CD4-positive, alpha-beta T cell (primary cell): Measurements from ENCODE around the gene SMC6. TPM values are rescaled to one million over a fixed set of nuclear protein-coding genes. Genes with fewer than 3 reads are reported as not detected.

ENCODE experiments used
- ATAC-seq: fragments of 200-7000 bp; cut with Tn5 transposase; one replicate; pipeline ENCODE4 v1.10.0; 2022; ENCODE audit warnings: mild to moderate bottlenecking; ENCODE audit not compliant: poor library complexity
- CTCF ChIA-PET: fragments of 350-600 bp; sonication (Branson Sonifier 250); formaldehyde crosslinking; loops from one replicate; lab custom pipeline; 2021; ENCODE audit warnings: antibody characterized with exemption, inconsistent platforms; lab: Charles Lee
- POLR2A ChIA-PET: fragments of 350-600 bp; sonication (Branson Sonifier 250); formaldehyde crosslinking; loops from one replicate; lab custom pipeline; 2021; ENCODE audit warnings: antibody characterized with exemption, inconsistent platforms; lab: Charles Lee
- DNase-seq, 14 experiments: peaks; one replicate each; pipeline ENCODE4 v3.0.0-alpha.2; 2013 to 2020; ENCODE audit warnings: mixed read lengths in 2 of 14
- H3K27ac ChIP-seq, 2 donors: one replicate each; pipeline versions ENCODE4 v1.5.1 to v1.7.0; 2013; ENCODE audit warnings: low read length in 2 of 2, low read depth in 1 of 2, mild to moderate bottlenecking in 1 of 2
- H3K27me3 ChIP-seq, 2 experiments: 1 replicate in 1 of 2; 2 replicates in 1 of 2; pipeline versions ENCODE4 v1.6.1 to v1.7.0; 2013; ENCODE audit warnings: low read length in 2 of 2, control low read depth in 1 of 2, mild to moderate bottlenecking in 1 of 2, moderate library complexity in 1 of 2; ENCODE audit not compliant: insufficient read depth in 2 of 2, control insufficient read depth in 1 of 2
- H3K36me3 ChIP-seq: one replicate; pipeline ENCODE4 v1.6.1; 2013; ENCODE audit warnings: low read length, control low read depth; ENCODE audit not compliant: insufficient read depth
- H3K4me1 ChIP-seq: one replicate; pipeline ENCODE4 v1.6.1; 2013; ENCODE audit warnings: low read length, control low read depth; ENCODE audit not compliant: insufficient read depth
- H3K4me3 ChIP-seq: one replicate; pipeline ENCODE4 v1.5.1; 2013; ENCODE audit warnings: mild to moderate bottlenecking, low read length, moderate library complexity
- H3K9me3 ChIP-seq, 2 experiments: 1 replicate in 1 of 2; 2 replicates in 1 of 2; pipeline versions ENCODE4 v1.6.1 to v1.7.0; 2013; ENCODE audit warnings: low read length in 2 of 2, mild to moderate bottlenecking in 2 of 2, control low read depth in 1 of 2, moderate library complexity in 1 of 2; ENCODE audit not compliant: control insufficient read depth in 1 of 2, insufficient read depth in 1 of 2
- H3K27ac Mint-ChIP-seq: one replicate; pipeline ENCODE4 v1.8.0; 2020; ENCODE audit warnings: mixed read lengths
- H3K27me3 Mint-ChIP-seq: one replicate; pipeline ENCODE4 v1.8.0; 2021; ENCODE audit warnings: mixed read lengths
- H3K36me3 Mint-ChIP-seq: one replicate; pipeline ENCODE4 v1.8.0; 2021; ENCODE audit warnings: low read depth, mixed read lengths
- H3K4me1 Mint-ChIP-seq: one replicate; pipeline ENCODE4 v1.8.0; 2021; ENCODE audit warnings: low read depth, mixed read lengths
- H3K4me3 Mint-ChIP-seq: one replicate; pipeline ENCODE4 v1.8.0; 2020; ENCODE audit warnings: mild to moderate bottlenecking, mixed read lengths
- H3K9me3 Mint-ChIP-seq: one replicate; pipeline ENCODE4 v1.8.0; 2020; ENCODE audit warnings: mixed read lengths
- intact Hi-C, 2 experiments: fragments of 100-400 bp; cut with DNase I in 1 of 2; cut with micrococcal nuclease in 1 of 2; formaldehyde crosslinking; loops; one replicate each; pipeline versions ENCODE4 v1.15.1 to v1.9.0; 2023 to 2025; cut with DNase I, micrococcal nuclease
- total RNA-seq, 174 experiments: library from RNA in 2 of 174; stranded (reverse) in 2 of 174; gene quantifications; one replicate each; pipeline ENCODE4 v1.2.3 and lab custom pipeline; 2021 to 2026
- TF ChIP-seq, protein P1 (sequence below): fragments of 200-600 bp; IDR thresholded peaks from one replicate; pipeline ENCODE4 v1.8.0; 2022; ENCODE audit warnings: antibody characterized with exemption, mild to moderate bottlenecking

SMC6 gene
- total RNA-seq, 2 experiments from 2014 or later = 7.1 to 7.8 TPM

DNA sequence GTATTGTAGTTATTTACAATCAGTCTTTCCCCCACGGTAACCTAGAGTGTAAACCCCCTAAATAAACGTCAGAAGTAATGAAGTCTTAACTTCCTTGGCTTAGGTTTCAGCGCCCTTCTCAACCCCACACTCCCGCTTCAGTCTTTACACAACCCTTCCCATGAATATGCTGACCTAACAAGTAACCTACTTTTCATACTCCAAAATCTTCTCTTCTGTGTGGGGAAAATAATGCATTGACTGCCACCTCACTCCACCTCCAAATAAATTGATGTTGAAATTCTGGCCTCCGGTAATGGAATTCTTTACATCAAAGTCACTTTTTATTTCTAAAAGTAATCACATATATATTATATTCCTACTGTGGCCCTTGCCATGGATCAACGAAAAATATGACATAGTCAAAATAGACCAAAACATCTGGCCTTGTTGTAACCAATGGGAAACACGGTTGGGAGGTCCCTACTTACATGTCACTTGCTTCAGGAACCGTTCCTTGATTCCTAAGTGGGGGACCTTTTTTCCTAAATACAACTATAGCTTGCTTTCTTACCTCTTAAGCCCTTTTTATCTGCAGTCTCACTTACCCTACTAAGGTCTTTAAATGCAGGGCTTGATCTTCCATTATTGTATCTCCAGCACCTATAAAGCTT lies 1.3 kb upstream of the SMC6 start:
- H3K9me3 ChIP-seq = no peaks in the 10 kb centered on the region
- no peaks in the 10 kb centered on the region for H3K27me3 ChIP-seq
- peak overlapping the region; percentile 88 for H3K4me3 ChIP-seq
- peak overlapping the region in 1 of 2 donors; percentile 93 for H3K27ac ChIP-seq
- Mint-ChIP-seq H3K36me3 (peaks cover 9% of the 10 kb centered on the region), H3K27me3 (no peaks in the 10 kb centered on the region), H3K4me3 (peak overlapping the region; percentile 96), H3K27ac (peak overlapping the region; percentile 97), H3K4me1 (peaks cover 26% of the 10 kb centered on the region), H3K9me3 (no peaks in the 10 kb centered on the region)
- ATAC-seq (no peak), DNase-seq (peak in 1 of 14 experiments; percentile 10)
- ChIA-PET POLR2A (interaction anchor here (1.6 kb wide), 2 partner anchors 35 to 1593 kb away, joined by 4 to 6 read pairs; no protein-coding TSS in a partner anchor), CTCF (interaction anchor here (2.1 kb wide), 1 partner anchor 36 kb away, joined by 5 read pairs; no protein-coding TSS in a partner anchor)
- peaks cover 11% of the 10 kb centered on the region for H3K4me1 ChIP-seq
- H3K36me3 ChIP-seq = no peaks in the 10 kb centered on the region
- TF ChIP-seq, protein P1, sequence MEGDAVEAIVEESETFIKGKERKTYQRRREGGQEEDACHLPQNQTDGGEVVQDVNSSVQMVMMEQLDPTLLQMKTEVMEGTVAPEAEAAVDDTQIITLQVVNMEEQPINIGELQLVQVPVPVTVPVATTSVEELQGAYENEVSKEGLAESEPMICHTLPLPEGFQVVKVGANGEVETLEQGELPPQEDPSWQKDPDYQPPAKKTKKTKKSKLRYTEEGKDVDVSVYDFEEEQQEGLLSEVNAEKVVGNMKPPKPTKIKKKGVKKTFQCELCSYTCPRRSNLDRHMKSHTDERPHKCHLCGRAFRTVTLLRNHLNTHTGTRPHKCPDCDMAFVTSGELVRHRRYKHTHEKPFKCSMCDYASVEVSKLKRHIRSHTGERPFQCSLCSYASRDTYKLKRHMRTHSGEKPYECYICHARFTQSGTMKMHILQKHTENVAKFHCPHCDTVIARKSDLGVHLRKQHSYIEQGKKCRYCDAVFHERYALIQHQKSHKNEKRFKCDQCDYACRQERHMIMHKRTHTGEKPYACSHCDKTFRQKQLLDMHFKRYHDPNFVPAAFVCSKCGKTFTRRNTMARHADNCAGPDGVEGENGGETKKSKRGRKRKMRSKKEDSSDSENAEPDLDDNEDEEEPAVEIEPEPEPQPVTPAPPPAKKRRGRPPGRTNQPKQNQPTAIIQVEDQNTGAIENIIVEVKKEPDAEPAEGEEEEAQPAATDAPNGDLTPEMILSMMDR = no peak
- intact Hi-C loops = loop anchor here (5.0 to 10.0 kb wide), 2 partner anchors 1590 to 1597 kb away; no protein-coding TSS in a partner anchor

DNA sequence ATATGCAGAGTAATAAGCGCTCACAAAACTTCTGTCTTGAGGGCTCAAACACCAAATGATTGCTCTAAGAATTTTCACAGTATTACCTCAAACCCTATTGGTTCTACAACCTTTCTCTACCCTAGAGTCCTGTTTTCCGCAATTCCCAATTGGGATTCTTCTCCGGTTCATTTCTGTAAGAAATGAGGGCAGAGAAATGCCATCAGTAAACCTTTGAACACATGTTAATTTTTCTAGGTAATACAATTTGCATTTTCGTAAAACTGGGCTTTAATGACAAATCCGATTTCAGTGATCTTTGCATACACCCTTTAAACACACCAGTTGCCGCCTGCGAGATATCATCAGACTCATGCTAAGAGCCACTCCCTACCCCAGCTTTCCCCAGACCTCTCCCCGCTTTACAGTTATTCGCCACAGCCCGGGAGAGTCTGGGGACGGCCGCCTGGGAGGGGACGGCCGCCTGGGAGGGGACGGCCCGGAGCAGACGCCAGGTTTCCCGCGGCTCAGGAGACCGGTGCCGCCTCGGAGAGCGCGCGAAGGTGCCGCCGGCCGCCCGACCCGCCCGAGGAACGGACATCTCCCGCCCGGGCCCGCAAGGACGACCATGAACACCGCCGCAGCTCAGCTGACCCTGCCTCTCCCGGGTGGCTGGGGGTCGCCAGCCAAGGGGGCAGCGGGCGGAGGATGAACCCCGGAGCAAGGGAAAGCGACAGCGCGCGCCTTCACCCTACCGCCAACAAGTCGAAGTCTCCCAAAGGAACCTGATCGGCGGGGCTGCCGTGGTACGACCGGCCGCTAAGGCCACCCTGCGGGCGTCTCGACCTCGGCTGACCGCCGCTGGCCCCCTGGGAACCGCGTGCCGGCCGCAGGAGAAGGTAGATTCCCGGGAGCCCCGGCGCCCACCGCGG lies 463 bp downstream of the SMC6 start:
- TF ChIP-seq, protein P1 = no peak
- ATAC-seq = peak; percentile 44
- ChIA-PET POLR2A (interaction anchor here (0.6 to 1.6 kb wide), 4 partner anchors 17 to 1595 kb away, joined by 3 to 8 read pairs (median 5); no protein-coding TSS in a partner anchor), CTCF (no interaction called here)
- H3K36me3 ChIP-seq = no peaks in the 10 kb centered on the region
- Mint-ChIP-seq H3K4me3 (peak overlapping the region; percentile 96), H3K27ac (peak overlapping the region; percentile 97), H3K36me3 (peaks cover 9% of the 10 kb centered on the region), H3K9me3 (no peaks in the 10 kb centered on the region), H3K27me3 (no peaks in the 10 kb centered on the region), H3K4me1 (peaks cover 27% of the 10 kb centered on the region)
- no peaks in the 10 kb centered on the region for H3K27me3 ChIP-seq
- intact Hi-C loops = loop anchor here (5.0 to 10.0 kb wide), 2 partner anchors 1592 to 1599 kb away; no protein-coding TSS in a partner anchor
- no peaks in the 10 kb centered on the region for H3K9me3 ChIP-seq
- H3K4me1 ChIP-seq = peaks cover 11% of the 10 kb centered on the region
- H3K27ac ChIP-seq = peak overlapping the region; percentile 93 to 98
- DNase-seq = peak in 10 of 14 experiments; percentile 1 to 71 (median 21)
- peak overlapping the region; percentile 88 for H3K4me3 ChIP-seq

DNA sequence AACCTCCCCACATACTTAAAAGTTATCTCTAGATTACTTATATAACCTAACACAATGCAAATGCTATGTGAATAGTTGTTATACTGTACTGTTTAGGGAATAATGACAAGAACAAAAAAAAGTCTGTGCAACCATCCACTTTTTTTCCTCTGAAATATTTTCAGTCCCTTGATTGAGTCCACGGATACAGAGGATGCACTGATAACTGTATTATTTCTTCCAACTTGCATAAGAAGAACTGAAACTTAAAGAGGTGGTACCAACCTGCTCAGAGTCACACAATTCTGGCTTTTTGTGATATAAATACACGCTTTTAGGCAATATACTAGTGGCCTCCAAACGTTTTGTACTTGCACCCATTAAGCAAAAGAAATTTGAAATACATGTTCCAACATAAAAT lies 1.4 kb downstream of the SMC6 start:
- Mint-ChIP-seq H3K9me3 (no peaks in the 10 kb centered on the region), H3K4me3 (peak overlapping the region; percentile 96), H3K27me3 (no peaks in the 10 kb centered on the region), H3K36me3 (peaks cover 9% of the 10 kb centered on the region), H3K27ac (peak overlapping the region; percentile 97), H3K4me1 (peaks cover 27% of the 10 kb centered on the region)
- no peaks in the 10 kb centered on the region for H3K36me3 ChIP-seq
- H3K4me3 ChIP-seq = no peak overlapping the region
- DNase-seq (no peak), ATAC-seq (no peak)
- TF ChIP-seq, protein P1 = no peak
- ChIA-PET POLR2A (no interaction called here), CTCF (no interaction called here)
- peaks cover 11% of the 10 kb centered on the region for H3K4me1 ChIP-seq
- H3K27ac ChIP-seq = no peak overlapping the region
- intact Hi-C loops = loop anchor here (5.0 to 10.0 kb wide), 2 partner anchors 1593 to 1600 kb away; no protein-coding TSS in a partner anchor
- H3K27me3 ChIP-seq = no peaks in the 10 kb centered on the region
- H3K9me3 ChIP-seq = no peaks in the 10 kb centered on the region
